ENCODE measurements around the gene GHRHR. TPM values are rescaled to one million over a fixed set of nuclear protein-coding genes. Genes with fewer than 3 reads are reported as not detected.

Gene GHRHR
- total and polyA plus RNA-seq, 9 of the 15 experiments (the other 6 are each of a cell fraction or from before 2014, with no cell fraction given) = not detected

GRCh38 chr7:30994206-30995100 lies 30.7 kb downstream of the GHRHR start (continued):
- TF ChIP-seq ZNF398 (CRISPR knock-in tag; IDR thresholded peaks at IDR 0.05) (no peak), ZNF609 (CRISPR knock-in tag; IDR thresholded peaks at IDR 0.05; ENCODE audit: borderline replicate concordance) (no peak), ZBTB9 (CRISPR knock-in tag; IDR thresholded peaks at IDR 0.05) (no peak), TAF7 (tag; IDR thresholded peaks at IDR 0.05) (no peak), KLF16 (IDR thresholded peaks at IDR 0.05) (no peak), ZNF77 (CRISPR knock-in tag; IDR thresholded peaks at IDR 0.05) (no peak), ZNF165 (CRISPR knock-in tag; IDR thresholded peaks at IDR 0.05; ENCODE audit: borderline replicate concordance) (no peak), ZFP36 (IDR thresholded peaks at IDR 0.05; ENCODE audit: low read depth, low read length, partially characterized antibody) (no peak), SMARCC2 (IDR thresholded peaks at IDR 0.05; ENCODE audit: low read depth) (no peak), PTTG1 (tag; IDR thresholded peaks at IDR 0.05; ENCODE audit: low read depth) (no peak)

Data from K562 (cell line).